Measurements from ENCODE around the gene DRC1.

Gene DRC1

GRCh38 chr2:26471289-26471688, 69.6 kb downstream of the DRC1 start:
- Histone ChIP-seq H3K27ac (ENCODE audit: low read depth, low read length) (no peak overlapping the region), H3K27me3 (ENCODE audit: control insufficient read depth, insufficient read depth, low read length) (no peaks in the 10 kb centered on the region), H3K9ac (ENCODE audit: low read depth, low read length) (no peak overlapping the region), H3K4me3 (ENCODE audit: low read depth, low read length) (no peak overlapping the region), H3K4me1 (ENCODE audit: control insufficient read depth, insufficient read depth, low read length) (no peaks in the 10 kb centered on the region), H3K36me3 (ENCODE audit: control insufficient read depth, insufficient read depth, low read length) (no peaks in the 10 kb centered on the region), H3K9me3 (ENCODE audit: control insufficient read depth, insufficient read depth, low read length) (no peaks in the 10 kb centered on the region)

- Histone ChIP-seq H3K36me3 (ENCODE audit: control insufficient read depth, insufficient read depth, low read length) (no peaks in the 10 kb centered on the region), H3K9me3 (ENCODE audit: control insufficient read depth, insufficient read depth, low read length) (no peaks in the 10 kb centered on the region), H3K9ac (ENCODE audit: low read depth, low read length) (no peak overlapping the region), H3K4me3 (ENCODE audit: low read depth, low read length) (no peak overlapping the region), H3K4me1 (ENCODE audit: control insufficient read depth, insufficient read depth, low read length) (no peaks in the 10 kb centered on the region), H3K27ac (ENCODE audit: low read depth, low read length) (no peak overlapping the region), H3K27me3 (ENCODE audit: control insufficient read depth, insufficient read depth, low read length) (no peaks in the 10 kb centered on the region)
Measured at GRCh38 chr2:26471766-26472706, 70.3 kb downstream of the DRC1 start.

- Histone ChIP-seq H3K27me3 (ENCODE audit: control insufficient read depth, insufficient read depth, low read length) (no peaks in the 10 kb centered on the region; the same call in 1 of the 2 replicates), H3K9ac (ENCODE audit: low read depth, low read length) (no peak overlapping the region), H3K4me1 (ENCODE audit: control insufficient read depth, insufficient read depth, low read length) (peaks cover 3% of the 10 kb centered on the region; the same call in 1 of the 2 replicates), H3K9me3 (ENCODE audit: control insufficient read depth, insufficient read depth, low read length) (no peaks in the 10 kb centered on the region), H3K27ac (ENCODE audit: low read depth, low read length) (no peak overlapping the region), H3K36me3 (ENCODE audit: control insufficient read depth, insufficient read depth, low read length) (no peaks in the 10 kb centered on the region), H3K4me3 (ENCODE audit: low read depth, low read length) (no peak overlapping the region)
Measured at GRCh38 chr2:26472821-26473655, 71.3 kb downstream of the DRC1 start.

GRCh38 chr2:26473796-26474195, 72.1 kb downstream of the DRC1 start:
- Histone ChIP-seq H3K27me3 (ENCODE audit: control insufficient read depth, insufficient read depth, low read length) (no peaks in the 10 kb centered on the region; the same call in 1 of the 2 replicates), H3K27ac (ENCODE audit: low read depth, low read length) (no peak overlapping the region), H3K36me3 (ENCODE audit: control insufficient read depth, insufficient read depth, low read length) (no peaks in the 10 kb centered on the region), H3K9ac (ENCODE audit: low read depth, low read length) (no peak overlapping the region), H3K4me3 (ENCODE audit: low read depth, low read length) (no peak overlapping the region), H3K4me1 (ENCODE audit: control insufficient read depth, insufficient read depth, low read length) (peaks cover 3% of the 10 kb centered on the region; the same call in 1 of the 2 replicates), H3K9me3 (ENCODE audit: control insufficient read depth, insufficient read depth, low read length) (no peaks in the 10 kb centered on the region)

GRCh38 chr2:26474261-26474785, 72.6 kb downstream of the DRC1 start:
- Histone ChIP-seq H3K36me3 (ENCODE audit: control insufficient read depth, insufficient read depth, low read length) (no peaks in the 10 kb centered on the region), H3K4me1 (ENCODE audit: control insufficient read depth, insufficient read depth, low read length) (peaks cover 3% of the 10 kb centered on the region; the same call in 1 of the 2 replicates), H3K27me3 (ENCODE audit: control insufficient read depth, insufficient read depth, low read length) (no peaks in the 10 kb centered on the region; the same call in 1 of the 2 replicates), H3K4me3 (ENCODE audit: low read depth, low read length) (no peak overlapping the region), H3K9me3 (ENCODE audit: control insufficient read depth, insufficient read depth, low read length) (no peaks in the 10 kb centered on the region), H3K9ac (ENCODE audit: low read depth, low read length) (no peak overlapping the region), H3K27ac (ENCODE audit: low read depth, low read length) (no peak overlapping the region)

GRCh38 chr2:26475037-26475436, 73.3 kb downstream of the DRC1 start:
- Histone ChIP-seq H3K4me1 (ENCODE audit: control insufficient read depth, insufficient read depth, low read length) (peaks cover 3% of the 10 kb centered on the region; the same call in 1 of the 2 replicates), H3K9ac (ENCODE audit: low read depth, low read length) (no peak overlapping the region), H3K36me3 (ENCODE audit: control insufficient read depth, insufficient read depth, low read length) (no peaks in the 10 kb centered on the region), H3K27ac (ENCODE audit: low read depth, low read length) (no peak overlapping the region), H3K4me3 (ENCODE audit: low read depth, low read length) (no peak overlapping the region), H3K9me3 (ENCODE audit: control insufficient read depth, insufficient read depth, low read length) (no peaks in the 10 kb centered on the region), H3K27me3 (ENCODE audit: control insufficient read depth, insufficient read depth, low read length) (no peaks in the 10 kb centered on the region; the same call in 1 of the 2 replicates)

- no peak overlapping the region for H3K27ac ChIP-seq (ENCODE audit: low read depth, low read length)
- no peak overlapping the region for H3K9ac ChIP-seq (ENCODE audit: low read depth, low read length)
Measured at GRCh38 chr2:26475832-26476501, 74.2 kb downstream of the DRC1 start.

GRCh38 chr2:26477126-26477910, 75.6 kb downstream of the DRC1 start:
- Histone ChIP-seq H3K27me3 (ENCODE audit: control insufficient read depth, insufficient read depth, low read length) (no peaks in the 10 kb centered on the region; the same call in 1 of the 2 replicates), H3K4me3 (ENCODE audit: low read depth, low read length) (no peak overlapping the region), H3K36me3 (ENCODE audit: control insufficient read depth, insufficient read depth, low read length) (no peaks in the 10 kb centered on the region), H3K9me3 (ENCODE audit: control insufficient read depth, insufficient read depth, low read length) (no peaks in the 10 kb centered on the region), H3K4me1 (ENCODE audit: control insufficient read depth, insufficient read depth, low read length) (peaks cover 3% of the 10 kb centered on the region; the same call in 1 of the 2 replicates), H3K27ac (ENCODE audit: low read depth, low read length) (no peak overlapping the region), H3K9ac (ENCODE audit: low read depth, low read length) (no peak overlapping the region)

More at GRCh38 chr2:26475832-26476501, 74.2 kb downstream of the DRC1 start:
- H3K4me1 ChIP-seq (ENCODE audit: control insufficient read depth, insufficient read depth, low read length): peaks cover 3% of the 10 kb centered on the region; the same call in 1 of the 2 replicates
- H3K9me3 ChIP-seq (ENCODE audit: control insufficient read depth, insufficient read depth, low read length): no peaks in the 10 kb centered on the region
- no peak overlapping the region for H3K4me3 ChIP-seq (ENCODE audit: low read depth, low read length)
- H3K36me3 ChIP-seq (ENCODE audit: control insufficient read depth, insufficient read depth, low read length): no peaks in the 10 kb centered on the region
- H3K27me3 ChIP-seq (ENCODE audit: control insufficient read depth, insufficient read depth, low read length): no peaks in the 10 kb centered on the region; the same call in 1 of the 2 replicates

GRCh38 chr2:26477911-26478253, 76.2 kb downstream of the DRC1 start, which contains the start of gene OTOF:
TSS of gene OTOF (minus strand) at chr2:26478124.
- H3K9me3 ChIP-seq (ENCODE audit: control insufficient read depth, insufficient read depth, low read length): no peaks in the 10 kb centered on the region
- H3K9ac ChIP-seq (ENCODE audit: low read depth, low read length): no peak within 1 kb of the TSS
- no peak within 1 kb of the TSS for H3K4me3 ChIP-seq (ENCODE audit: low read depth, low read length)
- H3K36me3 ChIP-seq (ENCODE audit: control insufficient read depth, insufficient read depth, low read length): no peaks in the 10 kb centered on the region
- H3K27ac ChIP-seq (ENCODE audit: low read depth, low read length): no peak within 1 kb of the TSS
- H3K4me1 ChIP-seq (ENCODE audit: control insufficient read depth, insufficient read depth, low read length): peaks cover 3% of the 10 kb centered on the region; the same call in 1 of the 2 replicates
- no peaks in the 10 kb centered on the region; the same call in 1 of the 2 replicates for H3K27me3 ChIP-seq (ENCODE audit: control insufficient read depth, insufficient read depth, low read length)

Data from HUES48 (cell line).